Mesendoderm (in vitro differentiated cells): Measurements from ENCODE around the gene DHRS3.
A peak's percentile ranks its signal among the peaks of the same experiment; 100 is the strongest.

Source experiments
- DNase-seq: peaks from one replicate; pipeline ENCODE4 v3.0.0; 2013
- H2AK5ac ChIP-seq: 2 replicates; pipeline ENCODE4 v1.6.1; 2013; ENCODE audit warnings: low read length, inconsistent platforms
- H2BK120ac ChIP-seq: 2 replicates; pipeline ENCODE4 v1.6.1; 2013; ENCODE audit warnings: low read depth, mild to moderate bottlenecking, low read length, moderate library complexity, mixed read lengths
- H2BK15ac ChIP-seq: replicated peaks from 2 replicates; pipeline ENCODE4 v1.6.1; 2013; ENCODE audit warnings: low read depth, mild to moderate bottlenecking, moderate library complexity
- H2BK5ac ChIP-seq: 2 replicates; pipeline ENCODE4 v1.6.1; 2013; ENCODE audit warnings: low read length, inconsistent platforms
- H3K18ac ChIP-seq: 2 replicates; pipeline ENCODE4 v1.6.1; 2013; ENCODE audit warnings: mild to moderate bottlenecking, low read length, mixed read lengths
- H3K23ac ChIP-seq: one replicate; pipeline ENCODE4 v1.6.1; 2013; ENCODE audit warnings: low read length
- H3K27ac ChIP-seq: 2 replicates; pipeline ENCODE4 v1.5.1; 2013; ENCODE audit warnings: low read depth, mild to moderate bottlenecking, inconsistent platforms, low read length, moderate library complexity
- H3K27me3 ChIP-seq: 2 replicates; pipeline ENCODE4 v1.6.1; 2013; ENCODE audit warnings: low read length, control low read depth, mild to moderate bottlenecking, inconsistent platforms; ENCODE audit not compliant: insufficient read depth, poor library complexity
- H3K36me3 ChIP-seq: 2 replicates; pipeline ENCODE4 v1.6.1; 2013; ENCODE audit warnings: low read length, inconsistent platforms; ENCODE audit not compliant: control insufficient read depth, insufficient read depth
- H3K4ac ChIP-seq: one replicate; pipeline ENCODE4 v1.6.1; 2013; ENCODE audit warnings: low read depth, mild to moderate bottlenecking, low read length, moderate library complexity
- H3K4me1 ChIP-seq: 2 replicates; pipeline ENCODE4 v1.6.1; 2013; ENCODE audit warnings: low read depth, low read length, inconsistent platforms; ENCODE audit not compliant: control insufficient read depth
- H3K4me2 ChIP-seq: 2 replicates; pipeline ENCODE4 v1.6.1; 2013; ENCODE audit warnings: low read length
- H3K4me3 ChIP-seq: 2 replicates; pipeline ENCODE4 v1.5.1; 2013; ENCODE audit warnings: mild to moderate bottlenecking, low read length
- H3K56ac ChIP-seq: one replicate; pipeline ENCODE4 v1.6.1; 2013; ENCODE audit warnings: low read length
- H3K79me1 ChIP-seq: 2 replicates; pipeline ENCODE4 v1.6.1; 2013; ENCODE audit warnings: low read length, inconsistent platforms
- H3K79me2 ChIP-seq: 2 replicates; pipeline ENCODE4 v1.6.1; 2013; ENCODE audit warnings: mild to moderate bottlenecking, low read length; ENCODE audit not compliant: control insufficient read depth, insufficient read depth
- H3K9ac ChIP-seq: 2 replicates; pipeline ENCODE4 v1.6.1; 2013; ENCODE audit warnings: low read length, inconsistent platforms
- H4K5ac ChIP-seq: one replicate; pipeline ENCODE4 v1.6.1; 2013; ENCODE audit warnings: low read length
- H4K8ac ChIP-seq: one replicate; pipeline ENCODE4 v1.6.1; 2013; ENCODE audit warnings: low read depth, mild to moderate bottlenecking, control low read depth, low read length, moderate library complexity
- WGBS: extraction: QIAGEN DNeasy Blood & Tissue Kit; methylation state at CpG from one replicate; pipeline ENCODE4 v1.1.7; 2013; ENCODE audit warnings: low lambda C conversion rate, missing lambda C conversion rate; ENCODE audit not compliant: insufficient coverage; ENCODE audit errors: extremely low coverage; 5-methylcytosine and 5-hydroxymethylcytosine counted together

Gene DHRS3

GRCh38 chr1:12629985-12630760, 12.2 kb upstream of the DHRS3 start:
- no peak overlapping the region for H3K4ac ChIP-seq
- H4K8ac ChIP-seq = no peak overlapping the region

GRCh38 chr1:12629511-12629956, 11.5 kb upstream of the DHRS3 start:
- no peaks in the 10 kb centered on the region for H3K4me1 ChIP-seq
- H2AK5ac ChIP-seq = no peak overlapping the region
- H4K5ac ChIP-seq = no peak overlapping the region
- no peak overlapping the region for H3K9ac ChIP-seq
- no peaks in the 10 kb centered on the region for H3K79me2 ChIP-seq
- no peak overlapping the region for H3K4me3 ChIP-seq
- H3K27ac ChIP-seq = no peak overlapping the region
- H3K36me3 ChIP-seq = no peaks in the 10 kb centered on the region
- WGBS = no CpG with 5 or more reads among the region's 1 CpG
- H2BK5ac ChIP-seq = no peak overlapping the region
- no peaks in the 10 kb centered on the region for H3K79me1 ChIP-seq
- H2BK15ac ChIP-seq = no peak overlapping the region
- H4K8ac ChIP-seq = no peak overlapping the region
- H3K4me2 ChIP-seq = no peak overlapping the region
- peak; percentile 31 for DNase-seq
- no peak overlapping the region for H3K23ac ChIP-seq
- H3K4ac ChIP-seq = no peak overlapping the region
- H3K27me3 ChIP-seq = no peaks in the 10 kb centered on the region
- no peak overlapping the region for H3K56ac ChIP-seq
- H2BK120ac ChIP-seq = no peak overlapping the region
- no peak overlapping the region for H3K18ac ChIP-seq

More at GRCh38 chr1:12629985-12630760, 12.2 kb upstream of the DHRS3 start:
- Histone ChIP-seq H2BK5ac (no peak overlapping the region), H3K79me2 (no peaks in the 10 kb centered on the region), H3K9ac (no peak overlapping the region), H3K27me3 (no peaks in the 10 kb centered on the region), H3K4me3 (no peak overlapping the region), H2BK120ac (no peak overlapping the region), H3K79me1 (no peaks in the 10 kb centered on the region), H3K23ac (no peak overlapping the region), H3K18ac (no peak overlapping the region), H4K5ac (no peak overlapping the region), H2BK15ac (no peak overlapping the region), H3K56ac (no peak overlapping the region), H3K36me3 (no peaks in the 10 kb centered on the region), H3K4me1 (no peaks in the 10 kb centered on the region), H2AK5ac (no peak overlapping the region), H3K27ac (no peak overlapping the region), H3K4me2 (no peak overlapping the region)
- WGBS = no CpG with 5 or more reads among the region's 15 CpGs
- no peak for DNase-seq

- Histone ChIP-seq H3K27ac (no peak overlapping the region), H3K27me3 (no peaks in the 10 kb centered on the region), H3K4me1 (no peaks in the 10 kb centered on the region), H3K9ac (no peak overlapping the region), H3K36me3 (no peaks in the 10 kb centered on the region), H2BK5ac (no peak overlapping the region), H2BK15ac (no peak overlapping the region), H3K79me1 (no peaks in the 10 kb centered on the region), H2BK120ac (no peak overlapping the region), H3K4me2 (no peak overlapping the region), H2AK5ac (no peak overlapping the region), H4K5ac (no peak overlapping the region), H3K18ac (no peak overlapping the region), H3K23ac (no peak overlapping the region), H3K4ac (no peak overlapping the region), H3K4me3 (no peak overlapping the region), H4K8ac (no peak overlapping the region), H3K79me2 (no peaks in the 10 kb centered on the region), H3K56ac (no peak overlapping the region)
- no CpG with 5 or more reads among the region's 5 CpGs for WGBS
- no peak for DNase-seq
Observed at GRCh38 chr1:12627296-12627695, 9.3 kb upstream of the DHRS3 start.

GRCh38 chr1:12626888-12627287, 8.9 kb upstream of the DHRS3 start:
- Histone ChIP-seq H2BK5ac (no peak overlapping the region), H3K56ac (no peak overlapping the region), H3K4ac (no peak overlapping the region), H2BK15ac (no peak overlapping the region), H2AK5ac (no peak overlapping the region), H4K5ac (no peak overlapping the region), H3K79me1 (no peaks in the 10 kb centered on the region), H3K18ac (no peak overlapping the region), H3K4me1 (no peaks in the 10 kb centered on the region), H3K27me3 (no peaks in the 10 kb centered on the region), H3K4me2 (no peak overlapping the region), H3K36me3 (no peaks in the 10 kb centered on the region), H2BK120ac (no peak overlapping the region), H3K4me3 (no peak overlapping the region), H3K27ac (no peak overlapping the region), H3K23ac (no peak overlapping the region), H3K9ac (no peak overlapping the region), H3K79me2 (no peaks in the 10 kb centered on the region), H4K8ac (no peak overlapping the region)
- no CpG with 5 or more reads among the region's 4 CpGs for WGBS
- DNase-seq = no peak

- no CpG with 5 or more reads among the region's 6 CpGs for WGBS
- H2BK120ac ChIP-seq = no peak overlapping the region
- no peak overlapping the region for H3K4me3 ChIP-seq
Observed at GRCh38 chr1:12625276-12625675, 7.3 kb upstream of the DHRS3 start.

GRCh38 chr1:12622506-12622905, 4.5 kb upstream of the DHRS3 start:
- no CpG with 5 or more reads among the region's 12 CpGs for WGBS
- no peak overlapping the region for H2BK15ac ChIP-seq
- no peak overlapping the region for H2AK5ac ChIP-seq
- no peak overlapping the region for H3K4me3 ChIP-seq
- H3K4me1 ChIP-seq = peaks cover 3% of the 10 kb centered on the region
- no peak overlapping the region for H2BK5ac ChIP-seq
- H4K5ac ChIP-seq = no peak overlapping the region
- no peak overlapping the region for H3K23ac ChIP-seq
- no peak overlapping the region for H3K18ac ChIP-seq
- no peaks in the 10 kb centered on the region for H3K79me1 ChIP-seq
- H2BK120ac ChIP-seq = no peak overlapping the region
- H3K27ac ChIP-seq = no peak overlapping the region
- no peak overlapping the region for H3K4me2 ChIP-seq
- H3K9ac ChIP-seq = no peak overlapping the region
- no peak overlapping the region for H4K8ac ChIP-seq
- H3K56ac ChIP-seq = no peak overlapping the region
- no peak for DNase-seq
- no peaks in the 10 kb centered on the region for H3K79me2 ChIP-seq
- no peaks in the 10 kb centered on the region for H3K36me3 ChIP-seq
- no peaks in the 10 kb centered on the region for H3K27me3 ChIP-seq
- H3K4ac ChIP-seq = no peak overlapping the region

More at GRCh38 chr1:12625276-12625675, 7.3 kb upstream of the DHRS3 start:
- Histone ChIP-seq H3K18ac (no peak overlapping the region), H4K5ac (no peak overlapping the region), H4K8ac (no peak overlapping the region), H2BK15ac (no peak overlapping the region), H3K23ac (no peak overlapping the region), H3K9ac (no peak overlapping the region), H3K27ac (no peak overlapping the region), H3K4ac (no peak overlapping the region), H3K4me1 (no peaks in the 10 kb centered on the region), H3K79me2 (no peaks in the 10 kb centered on the region), H3K56ac (no peak overlapping the region), H3K4me2 (no peak overlapping the region), H3K36me3 (no peaks in the 10 kb centered on the region), H2BK5ac (no peak overlapping the region), H2AK5ac (no peak overlapping the region), H3K27me3 (no peaks in the 10 kb centered on the region), H3K79me1 (no peaks in the 10 kb centered on the region)
- DNase-seq = no peak
